Heart right ventricle (tissue), 16 donors: ENCODE measurements around the gene RBM38. TPM values are rescaled to one million over a fixed set of nuclear protein-coding genes. Genes with fewer than 3 reads are reported as not detected.
"Not testable (repeated sequence)": the region's sequence is repeated elsewhere in the genome, so short reads cannot be mapped to it uniquely, and the experiment has no call there.

ENCODE experiments used
- ATAC-seq, 8 donors: fragments of 200-7000 bp; cut with Tn5 transposase; one replicate each; pipeline ENCODE4 v1.9.1; 2020; ENCODE audit warnings: mild to moderate bottlenecking in 8 of 8, moderate library complexity in 8 of 8, moderate number of reproducible peaks in 1 of 8
- DNase-seq, 2 donors: peaks; one replicate each; pipeline ENCODE4 v3.0.0-alpha.2; 2020
- H3K27ac ChIP-seq, 10 donors: fragments of 200-600 bp; sonication (generic) in 2 of 10; one replicate each; pipeline versions ENCODE4 v1.5.0 to v1.8.0; 2020 to 2022; ENCODE audit warnings: mild to moderate bottlenecking in 3 of 10
- H3K27me3 ChIP-seq, 7 donors: fragments of 200-600 bp; one replicate each; pipeline ENCODE4 v1.8.0; 2021 to 2022; ENCODE audit warnings: mild to moderate bottlenecking in 2 of 7
- H3K36me3 ChIP-seq, 9 donors: fragments of 200-600 bp; sonication (generic) in 1 of 9; one replicate each; pipeline versions ENCODE4 v1.5.0 to v1.8.0; 2020 to 2022; ENCODE audit warnings: mild to moderate bottlenecking in 2 of 9
- H3K4me1 ChIP-seq, 9 donors: fragments of 200-600 bp; sonication (generic) in 1 of 9; one replicate each; pipeline versions ENCODE4 v1.5.0 to v1.8.0; 2020 to 2022; ENCODE audit warnings: mild to moderate bottlenecking in 4 of 9
- H3K4me3 ChIP-seq, 10 donors: fragments of 200-600 bp; sonication (generic) in 2 of 10; one replicate each; pipeline versions ENCODE4 v1.5.0 to v1.8.0; 2020 to 2022; ENCODE audit warnings: mild to moderate bottlenecking in 7 of 10, moderate library complexity in 2 of 10
- H3K9me3 ChIP-seq, 11 donors: fragments of 200-600 bp in 10 of 11; sonication (generic) in 2 of 11; one replicate each; pipeline versions ENCODE4 v1.5.0 to v1.8.0; 2013 to 2022; ENCODE audit warnings: mild to moderate bottlenecking in 2 of 11, control low read depth in 1 of 11, moderate library complexity in 1 of 11
- WGBS, 2 donors: extraction: QIAGEN DNeasy Blood & Tissue Kit; methylation state at CpG; one replicate each; pipeline ENCODE4 v1.1.7; 2013; ENCODE audit warnings: inconsistent platforms in 1 of 2; 5-methylcytosine and 5-hydroxymethylcytosine counted together
- intact Hi-C, 10 donors: fragments of 100-400 bp; cut with DNase I; formaldehyde crosslinking; loops; one replicate each; pipeline versions ENCODE4 v1.11.1 to v1.14.2; 2022
- polyA plus RNA-seq, 2 donors: library from polyadenylated mRNA; stranded (reverse); fragments of 200-250 nt; gene quantifications; one replicate each; pipeline ENCODE4 v1.2.3, GENCODE V29; 2013
- total RNA-seq, 10 donors: library from RNA; stranded (reverse); fragmentation: NEBNext Ultra II Directional in 3 of 10; extraction: Animal tissue kit (Norgen Biotek cat#: 25700) in 3 of 10; gene quantifications; one replicate each; pipeline versions ENCODE4 v1.2.1 to v1.2.4, GENCODE V29; 2021 to 2023
- TF ChIP-seq, protein P1 (sequence below), 9 donors: fragments of 200-600 bp; sonication (generic) in 2 of 9; IDR thresholded peaks; one replicate each; pipeline versions ENCODE4 v1.5.0 to v1.8.0; 2021 to 2022; ENCODE audit warnings: antibody characterized with exemption in 9 of 9, mild to moderate bottlenecking in 5 of 9, moderate library complexity in 1 of 9
- donor health status: Arrhythmogenic right ventricular cardiomyopathy.
- donor health status: ischemic (EF 13 %, LVEDD 7.1; RV severe dilation, severe dysfunction).
- donor health status: healthy with polysubstance abuse.
- donor health status: DM: no; HTN: yes; CAD: no.
- donor health status: DM: no; HTN: no; CAD: no.
- donor health status: ischemic (EF 25% LVEDD 6.9; RV normal size, moderate dysfunction).
- donor health status: ischemic (EF 25% LVEDD 5.7; RV mildly dilated, moderate dysfunction).
- donor health status: healthy.
- donor health status: DM: yes; HTN: yes; CAD: no.
- donor health status: Ischemic cardiomyopathy.
- donor health status: ischemic (EF 35%, LVEDD 5.7; RV mildly dilated, moderate dysfunction).
- donor health status: nonischemic (EF 11% LVEDD 7.7; RV severe dilation, severe dysfunction).
- donor health status: DM: yes; HTN: yes; CAD: no.
- donor health status: PGD.
- donor health status: ischemic (EF 29% LVEDD 5.4; RV normal size, mild dysfunction).
- donor health status: nonischemic (EF 23%, LVEDD 6.1; RV moderate dilation, normal function).

The RBM38 gene
- total and polyA plus RNA-seq, 12 donors: 35.5 to 119 (median 50.2) TPM

DNA sequence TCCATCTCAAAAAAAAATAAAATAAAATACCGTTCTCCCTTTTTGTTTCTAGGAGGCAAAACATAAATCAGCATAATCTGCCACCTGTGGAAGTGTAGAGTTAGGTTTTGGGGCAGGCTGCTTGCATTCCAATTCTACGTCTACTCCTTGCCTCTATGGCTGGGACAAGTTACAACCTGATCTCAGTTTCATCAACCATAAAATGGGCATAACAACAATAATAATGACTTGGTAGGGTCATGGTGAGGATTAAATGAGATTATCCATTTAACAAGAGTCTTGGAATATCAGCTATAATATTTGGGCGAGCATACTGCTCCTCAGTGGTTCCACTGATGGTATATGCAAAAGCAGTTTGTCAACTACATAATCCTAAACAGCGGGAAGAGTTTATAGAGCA, 43.8 kb upstream of the RBM38 start:
- Histone ChIP-seq H3K9me3 (no peaks in the 10 kb centered on the region), H3K27ac (no peak overlapping the region), H3K4me1 (peaks cover 4 to 12% (median 9%) of the 10 kb centered on the region in 9 donors), H3K36me3 (no peaks in the 10 kb centered on the region), H3K4me3 (no peak overlapping the region), H3K27me3 (peaks cover 0 to 36% (median 4%) of the 10 kb centered on the region in 7 donors)
- TF ChIP-seq, protein P1, sequence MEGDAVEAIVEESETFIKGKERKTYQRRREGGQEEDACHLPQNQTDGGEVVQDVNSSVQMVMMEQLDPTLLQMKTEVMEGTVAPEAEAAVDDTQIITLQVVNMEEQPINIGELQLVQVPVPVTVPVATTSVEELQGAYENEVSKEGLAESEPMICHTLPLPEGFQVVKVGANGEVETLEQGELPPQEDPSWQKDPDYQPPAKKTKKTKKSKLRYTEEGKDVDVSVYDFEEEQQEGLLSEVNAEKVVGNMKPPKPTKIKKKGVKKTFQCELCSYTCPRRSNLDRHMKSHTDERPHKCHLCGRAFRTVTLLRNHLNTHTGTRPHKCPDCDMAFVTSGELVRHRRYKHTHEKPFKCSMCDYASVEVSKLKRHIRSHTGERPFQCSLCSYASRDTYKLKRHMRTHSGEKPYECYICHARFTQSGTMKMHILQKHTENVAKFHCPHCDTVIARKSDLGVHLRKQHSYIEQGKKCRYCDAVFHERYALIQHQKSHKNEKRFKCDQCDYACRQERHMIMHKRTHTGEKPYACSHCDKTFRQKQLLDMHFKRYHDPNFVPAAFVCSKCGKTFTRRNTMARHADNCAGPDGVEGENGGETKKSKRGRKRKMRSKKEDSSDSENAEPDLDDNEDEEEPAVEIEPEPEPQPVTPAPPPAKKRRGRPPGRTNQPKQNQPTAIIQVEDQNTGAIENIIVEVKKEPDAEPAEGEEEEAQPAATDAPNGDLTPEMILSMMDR (IDR thresholded peaks at IDR 0.05): no peak
- DNase-seq: no peak
- ATAC-seq: no peak
- intact Hi-C loops: loop anchor here in 9 of 10 donors (2.0 to 10.0 kb wide), 6 partner anchors 255 to 803 kb away; no protein-coding TSS in a partner anchor
- 85 to 87% methylated on average over 4 of the region's 4 CpGs for WGBS, 2 donors

DNA sequence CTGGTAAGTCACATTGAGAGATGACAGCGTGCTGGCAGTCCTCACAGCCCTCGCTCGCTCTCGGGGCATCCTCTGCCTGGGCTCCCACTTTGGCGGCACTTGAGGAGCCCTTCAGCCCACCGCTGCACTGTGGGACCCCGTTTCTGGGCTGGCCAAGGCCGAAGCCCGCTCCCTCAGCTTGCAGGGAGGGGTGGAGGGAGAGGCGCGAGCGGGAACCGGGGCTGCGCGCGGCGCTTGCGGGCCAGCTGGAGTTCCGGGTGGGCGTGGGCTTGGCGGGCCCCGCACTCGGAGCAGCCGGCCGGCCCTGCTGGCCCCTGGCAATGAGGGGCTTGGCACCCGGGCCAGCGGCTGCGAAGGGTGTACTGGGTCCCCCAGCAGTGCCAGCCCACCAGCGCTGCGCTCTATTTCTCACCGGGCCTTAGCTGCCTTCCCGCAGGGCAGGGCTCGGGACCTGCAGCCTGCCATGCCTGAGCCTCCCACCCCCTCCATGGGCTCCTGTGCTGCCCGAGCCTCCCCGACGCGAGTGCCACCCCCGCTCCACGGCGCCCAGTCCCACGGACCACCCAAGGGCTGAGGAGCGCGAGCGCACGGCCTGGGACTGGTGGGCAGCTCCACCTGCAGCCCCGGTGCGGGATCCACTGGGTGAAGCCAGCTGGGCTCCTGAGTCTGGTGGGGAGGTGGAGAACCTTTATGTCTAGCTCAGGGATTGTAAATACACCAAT, 42.8 kb upstream of the RBM38 start:
- not testable (repeated sequence) for ATAC-seq, DNase-seq, H3K36me3 ChIP-seq, H3K4me3 ChIP-seq, H3K27ac ChIP-seq, H3K9me3 ChIP-seq
- 60 to 62% methylated on average over 32 to 47 of the region's 47 CpGs for WGBS, 2 donors
- intact Hi-C loops: loop anchor here in 7 of 10 donors (5.0 to 10.0 kb wide), 4 partner anchors 256 to 804 kb away; no protein-coding TSS in a partner anchor
- Histone ChIP-seq H3K4me1 (peaks cover 4 to 20% (median 15%) of the 10 kb centered on the region in 9 donors), H3K27me3 (peaks cover 0 to 28% (median 4%) of the 10 kb centered on the region in 7 donors)

DNA sequence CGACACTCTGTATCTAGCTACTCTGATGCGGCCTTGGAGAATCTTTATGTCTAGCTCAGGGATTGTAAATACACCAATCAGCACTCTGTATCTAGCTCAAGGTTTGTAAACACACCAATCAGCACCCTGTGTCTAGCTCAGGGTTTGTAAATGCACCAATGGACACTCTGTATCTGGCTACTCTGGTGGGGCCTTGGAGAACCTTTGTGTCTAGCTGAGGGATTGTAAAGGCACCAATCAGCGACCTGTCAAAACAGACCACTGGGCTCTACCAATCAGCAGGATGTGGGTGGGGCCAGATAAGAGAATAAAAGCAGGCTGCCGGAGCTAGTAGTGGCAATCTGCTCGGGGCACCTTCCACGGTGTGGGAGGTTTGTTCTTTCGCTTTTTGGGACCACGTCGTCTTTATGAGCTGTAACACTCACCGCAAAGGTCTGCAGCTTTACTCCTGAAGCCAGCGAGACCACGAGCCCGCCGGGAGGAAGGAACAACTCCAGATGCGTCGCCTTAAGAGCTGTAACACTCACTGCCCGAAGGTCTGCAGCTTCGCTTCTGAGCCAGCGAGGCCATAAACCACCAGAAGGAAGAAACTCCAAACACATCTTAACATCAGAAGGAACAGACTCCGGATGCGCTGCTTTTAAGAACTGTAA, 42.1 kb upstream of the RBM38 start:
- 90 to 92% methylated on average over 21 of the region's 21 CpGs for WGBS, 2 donors
- DNase-seq, H3K9me3 ChIP-seq, ATAC-seq, H3K4me3 ChIP-seq, H3K27ac ChIP-seq, H3K36me3 ChIP-seq: not testable (repeated sequence)
- H3K4me1 ChIP-seq: peaks cover 4 to 20% (median 15%) of the 10 kb centered on the region in 9 donors
- intact Hi-C loops: loop anchor here in 7 of 10 donors (5.0 to 10.0 kb wide), 4 partner anchors 257 to 804 kb away; no protein-coding TSS in a partner anchor
- H3K27me3 ChIP-seq: peaks cover 0 to 21% (median 4%) of the 10 kb centered on the region in 7 donors

DNA sequence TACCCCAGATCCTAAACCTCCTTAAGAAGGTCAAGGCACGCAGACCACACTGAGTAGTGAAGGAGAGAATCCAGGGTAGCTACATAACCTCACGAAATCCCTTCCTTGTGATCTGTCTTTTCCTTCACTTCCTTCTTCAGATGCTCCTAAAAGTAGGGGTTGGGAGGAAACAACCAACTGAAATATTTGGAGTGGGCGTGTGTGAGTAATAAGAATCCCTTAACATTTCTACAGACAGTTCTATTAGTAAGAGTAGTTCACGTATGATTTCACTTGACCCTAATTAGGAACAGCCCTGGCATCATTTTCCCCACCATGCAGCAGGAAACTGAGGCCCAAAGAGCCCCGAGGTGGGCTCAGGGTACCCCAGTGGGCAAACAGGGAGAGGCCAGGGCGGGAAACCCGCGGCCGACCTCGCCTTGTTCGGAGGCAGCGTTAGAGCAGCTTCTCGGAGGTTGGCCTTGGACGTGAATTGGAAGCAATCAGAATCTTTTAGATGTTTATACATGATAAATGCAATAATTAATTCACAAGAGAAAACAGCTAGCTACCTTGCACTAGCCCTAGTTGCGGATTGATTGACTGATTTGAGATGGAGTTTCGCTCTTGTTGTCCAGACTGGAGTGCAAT, 41.0 kb upstream of the RBM38 start:
- Histone ChIP-seq H3K4me3 (no peak overlapping the region), H3K27ac (peak overlapping the region in 3 of 10 donors; percentile 21 to 34 (median 31))

DNA sequence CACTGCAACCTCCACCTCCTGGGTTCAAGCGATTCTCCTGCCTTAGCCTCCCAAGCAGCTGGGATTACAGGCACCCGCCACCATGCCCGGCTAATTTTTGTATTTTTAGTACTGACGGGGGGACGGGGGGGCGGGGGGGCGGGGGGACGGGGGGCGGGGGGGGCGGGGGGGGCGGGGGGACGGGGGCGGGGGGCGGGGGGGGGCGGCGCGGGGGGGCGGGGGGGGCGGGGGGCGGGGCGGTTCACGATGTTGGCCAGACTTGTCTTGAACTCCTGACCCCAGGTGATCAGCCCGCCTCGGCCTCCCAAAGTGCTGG, 40.5 kb upstream of the RBM38 start:
- H3K36me3 ChIP-seq: peaks cover 0 to 17% (median 0%) of the 10 kb centered on the region in 9 donors
- H3K27me3 ChIP-seq, intact Hi-C loops, DNase-seq, ATAC-seq, H3K9me3 ChIP-seq: not testable (repeated sequence)
- peak overlapping the region in 9 of 10 donors; percentile 75 to 95 (median 87) for H3K27ac ChIP-seq
- 15 to 18% methylated on average over 10 to 11 of the region's 24 CpGs for whole genome bisulfite sequencing, 2 donors
- peak overlapping the region in 9 of 10 donors; percentile 71 to 96 (median 84) for H3K4me3 ChIP-seq
- H3K4me1 ChIP-seq: peaks cover 4 to 20% (median 15%) of the 10 kb centered on the region in 9 donors

More for the DNA sequence above, 41.0 kb upstream of the RBM38 start:
- DNase-seq: no peak
- Histone ChIP-seq H3K9me3 (no peaks in the 10 kb centered on the region), H3K27me3 (peaks cover 0 to 10% (median 0%) of the 10 kb centered on the region in 7 donors), H3K4me1 (peaks cover 4 to 20% (median 15%) of the 10 kb centered on the region in 9 donors), H3K36me3 (peaks cover 0 to 14% (median 0%) of the 10 kb centered on the region in 9 donors)
- intact Hi-C loops: no loop called here
- TF ChIP-seq, protein P1 (IDR thresholded peaks at IDR 0.05): no peak
- WGBS, 2 donors: 89 to 95% methylated on average over 16 of the region's 16 CpGs
- no peak for ATAC-seq
